ENCODE results near the gene SLC1A5.
"Not testable (repeated sequence)": the region's sequence is repeated elsewhere in the genome, so short reads cannot be mapped to it uniquely, and the experiment has no call there.

SLC1A5 gene

DNA sequence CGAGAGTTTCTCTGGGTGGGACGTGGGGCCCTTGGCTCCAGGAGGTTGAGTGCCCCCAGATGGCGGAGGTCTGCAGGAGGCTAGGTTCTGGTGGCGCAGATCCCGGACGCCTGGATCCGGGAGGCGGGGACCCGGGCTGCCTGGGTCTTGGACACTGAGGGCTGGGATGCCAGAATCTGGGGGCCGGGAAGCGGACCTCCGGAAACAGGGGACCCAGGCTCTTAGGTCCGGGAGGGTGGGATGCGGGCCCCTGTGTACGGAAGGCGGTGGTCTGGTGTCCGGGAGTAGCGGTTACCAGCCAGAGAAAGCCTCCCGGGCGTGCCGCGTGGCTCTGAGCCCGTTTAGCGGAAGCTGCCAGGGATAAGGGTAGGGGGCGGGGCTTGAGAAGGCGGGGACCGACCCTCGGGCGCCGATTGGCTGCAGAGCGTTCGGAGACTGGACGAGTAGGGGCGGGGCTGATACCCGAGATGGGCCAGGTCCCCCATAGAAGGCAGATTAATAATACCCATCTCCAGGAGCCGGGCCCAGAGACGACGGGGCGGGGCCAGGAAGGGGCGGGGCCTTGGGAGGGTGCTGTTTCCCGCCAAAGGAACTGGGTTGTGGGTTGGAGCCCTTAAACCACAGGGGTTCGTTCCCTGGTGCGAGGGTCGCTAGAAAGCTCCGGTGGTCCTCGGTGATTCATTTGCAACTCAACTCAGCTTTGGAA is at the start of gene SLC1A5:
TSS of gene SLC1A5 (minus strand) at position 333 of the 706 bp plus-strand sequence. CDS start 629 bp downstream, outside the sequence.
- peak; percentile 85 to 98 (median 93) for DNase-seq

DNA sequence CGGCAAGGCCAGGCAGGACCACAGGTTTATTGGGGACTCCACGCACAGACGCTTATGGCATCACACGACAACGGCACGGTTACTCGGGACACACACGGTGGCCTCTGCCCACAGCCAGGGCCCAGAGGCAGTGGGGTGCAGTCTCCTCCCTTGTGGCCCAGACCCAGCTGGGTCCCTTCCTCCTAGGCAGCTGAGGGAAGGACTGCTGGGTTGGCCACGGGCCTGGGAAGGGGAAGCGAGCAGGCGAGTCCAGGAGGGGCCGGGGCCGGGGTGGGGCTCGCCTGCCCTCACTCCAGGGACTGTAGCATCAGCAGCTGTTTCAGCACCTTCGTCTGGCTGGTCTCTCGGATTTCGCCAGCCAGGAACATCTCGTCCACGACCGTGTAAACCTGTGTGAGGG is 49.8 kb upstream of the SLC1A5 start:
- no peak for DNase-seq

DNA sequence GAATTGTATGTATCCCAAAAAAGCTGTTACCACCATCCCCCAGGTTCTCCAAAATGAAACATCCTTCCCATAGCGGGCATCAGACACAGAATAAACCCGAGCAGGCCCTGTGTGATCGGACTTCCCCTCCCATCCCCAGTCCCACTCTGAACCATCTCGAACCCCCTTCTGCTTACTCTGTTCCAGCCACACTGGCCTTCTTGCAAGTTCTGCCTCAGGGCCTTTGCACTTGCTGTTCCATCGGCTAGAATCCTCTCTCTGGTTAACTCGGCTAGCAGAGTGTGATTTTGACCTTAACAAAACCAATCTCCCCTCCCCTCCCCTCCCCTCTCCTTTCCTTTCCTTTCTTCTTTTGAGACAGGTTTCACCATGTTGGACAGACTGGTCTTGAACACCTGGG is 46.6 kb upstream of the SLC1A5 start:
- no peak for DNase-seq

DNA sequence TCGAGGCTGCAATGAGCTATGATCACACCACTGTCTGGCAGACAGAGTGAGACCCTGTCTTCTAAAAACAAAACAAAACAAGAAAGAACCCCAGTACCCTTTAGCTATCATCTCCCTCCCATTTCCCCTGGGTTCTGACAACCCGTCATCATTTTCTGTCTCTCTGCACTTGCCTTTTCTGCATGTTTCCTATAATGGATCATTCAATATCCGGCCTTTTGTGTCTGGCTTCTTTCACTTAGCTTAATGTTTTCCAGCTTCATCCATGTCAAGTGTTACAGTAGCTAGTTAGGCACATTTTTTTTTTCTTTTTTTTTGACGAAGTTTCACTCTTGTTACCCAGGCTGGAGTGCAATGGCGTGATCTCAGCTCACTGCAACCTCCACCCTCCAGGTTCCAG is 45.7 kb upstream of the SLC1A5 start:
- no peak for DNase-seq

DNA sequence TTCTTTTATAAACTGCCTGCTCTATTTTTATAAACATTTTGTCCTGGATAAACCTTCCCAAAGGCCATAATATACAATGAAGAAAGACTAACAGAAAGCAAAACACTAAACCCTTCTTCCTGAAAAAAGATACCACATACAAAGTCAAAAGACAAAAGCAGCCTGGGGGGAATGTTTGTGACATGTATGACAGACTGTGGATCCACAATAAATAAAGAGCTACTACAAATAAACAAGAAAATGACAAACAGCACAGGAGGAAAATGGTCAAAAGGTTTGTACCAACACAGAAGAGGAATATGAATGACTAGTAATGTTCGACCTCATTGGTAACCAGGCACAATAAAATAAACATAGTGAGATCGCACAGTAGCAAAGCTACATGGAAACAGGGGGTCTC is 42.5 kb upstream of the SLC1A5 start:
- DNase-seq: no peak

DNA sequence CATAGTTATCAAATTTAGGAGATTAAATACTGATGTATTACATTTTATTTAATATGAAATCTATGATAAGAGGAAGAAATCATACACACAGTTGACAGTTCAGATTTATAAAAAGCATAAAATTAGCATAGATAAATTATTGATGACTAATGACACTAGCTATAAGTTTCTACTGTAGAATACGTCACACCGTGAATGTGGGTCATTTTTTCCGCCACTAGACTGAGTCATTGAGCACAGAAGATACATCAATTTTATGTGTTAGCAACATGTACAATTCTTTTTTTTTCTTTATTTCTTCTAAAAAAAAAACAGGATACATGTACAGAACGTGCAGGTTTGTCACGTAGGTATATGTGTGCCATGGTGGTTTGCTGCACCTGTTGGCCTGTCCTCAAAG is 40.1 kb upstream of the SLC1A5 start:
- DNase-seq: no peak

DNA sequence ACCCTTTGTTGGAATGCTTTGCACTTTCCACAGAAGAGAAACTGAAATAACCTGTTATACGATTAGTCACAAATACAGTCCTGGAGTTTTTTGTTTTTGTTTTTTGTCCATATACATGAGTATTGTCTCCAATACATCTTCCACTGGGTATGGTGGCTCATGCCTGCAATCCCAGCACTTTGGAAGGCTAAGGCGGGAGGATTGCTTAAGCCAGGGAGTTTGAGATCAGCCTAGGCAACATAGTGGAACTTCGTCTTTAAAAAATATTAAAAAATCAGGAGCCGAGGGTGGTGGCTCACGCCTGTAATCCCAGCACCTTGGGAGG is 37.3 kb upstream of the SLC1A5 start:
- no peak for DNase-seq

DNA sequence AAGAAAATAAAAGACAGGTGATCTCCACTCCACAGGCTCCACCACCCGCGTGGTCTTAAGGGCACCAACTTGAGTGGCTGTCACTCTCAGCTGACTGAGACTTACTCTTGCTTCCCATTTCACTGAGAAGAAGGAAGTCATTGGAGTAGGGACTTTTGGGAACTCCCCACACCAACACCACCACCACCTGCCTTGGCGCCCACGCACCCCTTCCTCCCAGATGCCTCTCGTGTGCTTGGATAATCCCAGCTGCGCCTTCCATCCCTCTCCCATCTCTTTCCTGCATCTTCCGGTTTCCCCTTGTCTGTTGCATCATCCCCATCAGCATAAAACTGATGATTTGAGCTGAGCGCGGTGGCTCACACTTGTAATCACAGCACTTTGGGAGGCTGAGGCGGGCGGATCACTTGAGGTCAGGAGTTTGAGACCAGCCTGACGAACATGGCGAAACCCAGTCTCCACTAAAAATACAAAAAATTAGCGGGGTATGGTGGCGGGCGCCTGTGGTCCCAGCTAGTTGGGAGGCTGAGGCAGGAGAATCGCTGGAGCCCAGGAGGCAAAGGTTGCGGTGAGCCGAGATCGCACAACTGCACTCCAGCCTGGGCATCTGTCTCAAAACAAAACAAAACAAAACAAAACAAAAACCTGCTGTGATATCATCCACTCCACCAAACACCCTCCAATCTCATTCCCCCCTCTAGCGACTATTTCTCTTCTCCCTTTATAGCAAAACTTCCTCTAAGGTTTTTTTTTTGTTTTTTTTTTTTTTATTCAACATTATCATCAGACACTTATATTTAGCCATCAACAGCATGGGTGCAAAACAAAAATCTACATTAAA is 36.7 kb upstream of the SLC1A5 start:
- DNase-seq: no peak

DNA sequence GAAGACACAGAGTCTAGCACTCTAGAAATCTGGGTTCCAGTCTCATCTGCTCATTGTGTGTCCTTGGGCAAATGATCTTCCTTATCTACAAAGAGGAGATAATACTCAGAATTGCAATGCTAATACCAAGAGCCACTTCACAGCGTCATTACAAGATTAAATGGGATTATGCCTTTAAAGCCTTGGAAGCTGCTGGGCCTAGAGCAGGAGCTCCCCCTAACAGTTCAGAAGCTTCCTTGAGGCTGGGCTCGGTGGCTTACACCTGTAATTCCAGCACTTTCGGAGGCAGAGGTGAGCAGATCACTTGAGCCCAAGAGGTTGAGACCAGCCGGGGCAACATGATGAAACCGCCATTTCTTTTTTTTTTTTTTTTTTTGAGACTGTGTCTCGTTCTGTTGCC is 34.7 kb upstream of the SLC1A5 start:
- DNase-seq: no peak

DNA sequence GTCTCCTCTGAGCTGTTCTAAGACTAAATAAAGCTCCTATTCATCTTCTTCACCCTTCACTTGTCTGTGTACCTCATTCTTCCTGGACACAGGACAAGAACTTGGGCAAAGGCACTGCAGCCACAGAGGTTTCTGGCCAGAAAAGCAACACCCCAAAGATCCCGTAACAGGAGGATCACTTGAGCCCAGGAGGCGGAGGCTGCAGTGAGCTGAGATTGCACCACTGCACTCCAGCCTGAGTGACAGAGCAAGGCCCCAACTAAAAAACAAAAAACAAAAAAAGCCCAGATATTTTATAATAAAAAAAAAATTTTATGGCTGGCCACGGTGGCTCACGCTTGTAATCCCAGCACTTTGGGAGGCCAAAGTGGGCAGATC is 34.0 kb upstream of the SLC1A5 start:
- not testable (repeated sequence) for DNase-seq

DNA sequence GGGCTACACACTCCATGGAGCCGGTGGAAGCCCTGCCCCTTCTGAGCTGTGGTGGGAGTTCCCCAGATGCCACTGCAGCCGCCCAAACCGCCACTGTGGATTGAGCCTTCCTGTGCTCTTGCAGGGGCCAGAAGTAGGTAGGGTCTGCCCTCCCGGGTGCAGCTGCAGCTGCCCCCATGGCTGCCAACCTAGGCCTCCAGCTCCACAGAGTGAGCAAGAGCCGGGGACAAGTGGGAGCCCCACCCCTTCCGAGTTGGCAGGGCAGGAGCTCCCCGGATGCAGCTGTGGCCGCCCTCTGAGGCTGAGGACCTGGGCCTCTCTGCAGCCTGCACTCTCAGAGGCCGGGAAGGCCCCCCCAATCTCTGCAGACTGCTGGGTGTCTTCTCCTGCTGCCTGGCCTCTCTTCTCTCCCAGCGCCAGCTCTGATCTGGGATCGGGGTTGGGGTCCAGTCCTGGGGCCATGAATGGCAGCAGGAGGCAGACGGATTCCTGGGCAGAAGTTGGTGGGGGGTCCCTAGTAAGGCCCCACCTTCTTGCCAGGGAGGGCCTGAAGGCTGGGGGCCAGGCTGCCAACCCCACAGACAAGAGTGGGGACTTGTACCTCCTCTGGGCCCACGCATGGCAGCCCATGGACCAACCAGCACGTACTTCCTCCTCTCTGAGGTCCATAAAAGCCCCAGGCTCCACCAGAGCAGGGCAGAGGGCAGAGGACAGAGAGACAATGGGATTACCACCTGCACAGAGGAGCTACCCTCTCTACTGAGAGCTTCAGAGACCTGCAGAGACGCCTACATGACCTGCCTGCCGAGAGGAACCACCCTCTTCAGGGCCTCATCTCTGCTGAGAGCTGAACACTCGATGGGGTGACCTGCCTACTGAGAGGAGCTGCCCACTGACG is 33.4 kb upstream of the SLC1A5 start:
- DNase-seq: no peak

DNA sequence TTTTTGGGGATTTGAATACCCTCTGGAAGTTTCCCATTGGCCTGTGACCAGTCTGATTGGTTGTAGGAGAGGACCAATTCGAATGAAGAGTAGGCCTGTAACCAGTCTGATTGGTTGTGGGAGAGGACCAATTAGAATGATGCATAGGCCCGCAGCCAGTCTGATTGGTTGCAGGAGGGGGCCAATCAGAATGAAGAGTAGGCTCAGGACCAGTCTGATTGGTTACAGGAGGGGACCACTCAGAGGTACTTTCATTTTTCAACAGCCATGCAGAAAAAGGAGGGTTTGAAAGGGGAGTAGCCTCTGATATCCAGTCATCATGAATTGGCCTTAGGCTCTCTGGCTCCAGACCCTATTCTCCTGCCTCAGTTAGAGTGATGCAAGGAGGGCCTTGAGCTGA is 30.4 kb upstream of the SLC1A5 start:
- DNase-seq: no peak

DNA sequence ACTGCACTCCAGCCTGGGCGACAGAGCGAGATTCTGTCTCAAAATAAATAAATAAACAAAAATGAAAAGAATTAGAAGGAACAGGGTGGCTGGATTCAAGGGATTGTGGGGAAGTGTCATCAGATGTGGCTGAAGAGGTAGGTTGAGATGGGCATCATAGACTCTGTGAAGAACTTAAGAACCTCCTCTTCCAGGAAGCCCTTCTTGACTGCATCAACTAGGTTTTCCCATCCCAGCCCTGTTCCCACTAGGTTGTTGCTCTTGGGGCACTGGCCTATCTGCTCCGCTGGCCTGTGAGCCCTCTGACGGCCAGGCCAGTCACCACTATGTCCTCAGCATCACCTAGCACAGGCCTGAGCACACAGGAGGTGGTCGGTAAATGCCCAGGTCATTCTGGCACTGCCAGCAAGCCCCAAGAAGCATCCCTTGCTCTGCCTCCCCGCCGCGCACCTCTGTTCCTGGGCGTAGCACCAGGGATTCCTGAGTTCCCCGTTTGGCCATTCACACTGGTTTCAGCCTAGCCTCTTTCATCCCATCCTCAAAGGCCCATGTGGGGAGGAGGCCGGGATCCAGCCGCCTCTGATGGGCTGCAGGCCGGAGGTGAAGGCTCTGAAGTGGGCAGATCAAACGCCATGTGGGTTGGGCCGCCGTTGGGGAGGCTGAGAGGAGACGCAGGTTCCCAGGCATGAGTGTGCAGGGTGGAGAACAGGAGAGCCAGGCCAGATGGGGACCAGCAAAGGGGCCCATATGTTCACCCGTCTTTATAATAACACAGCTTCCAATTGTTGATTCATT is 27.6 kb upstream of the SLC1A5 start:
- DNase-seq: no peak

DNA sequence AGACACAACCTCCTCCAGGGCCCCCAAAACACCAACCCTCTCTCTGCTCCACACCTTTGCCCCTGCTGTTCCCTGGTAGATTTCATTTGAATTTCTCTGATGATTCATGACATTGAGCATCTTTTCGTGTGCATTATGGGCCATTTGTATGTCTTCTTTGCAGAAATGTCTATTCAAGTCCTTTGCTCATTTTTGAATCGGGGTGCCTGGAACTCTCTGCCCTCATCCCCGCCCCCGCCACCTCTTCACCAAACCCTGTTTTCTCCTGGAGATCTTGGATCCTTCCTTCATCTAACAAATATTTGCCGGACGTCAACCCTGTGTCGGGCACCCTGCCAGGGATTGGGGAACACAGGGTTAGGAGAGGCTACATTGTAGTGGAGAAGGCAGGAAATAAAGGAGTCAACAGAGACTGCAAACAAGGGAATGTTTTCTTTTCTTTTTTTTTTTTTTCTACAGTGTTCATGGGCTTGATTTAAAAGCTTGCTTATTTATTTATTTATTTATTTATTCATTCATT is 25.5 kb upstream of the SLC1A5 start:
- DNase-seq: peak in 2 of 3 experiments; percentile 5 to 22

DNA sequence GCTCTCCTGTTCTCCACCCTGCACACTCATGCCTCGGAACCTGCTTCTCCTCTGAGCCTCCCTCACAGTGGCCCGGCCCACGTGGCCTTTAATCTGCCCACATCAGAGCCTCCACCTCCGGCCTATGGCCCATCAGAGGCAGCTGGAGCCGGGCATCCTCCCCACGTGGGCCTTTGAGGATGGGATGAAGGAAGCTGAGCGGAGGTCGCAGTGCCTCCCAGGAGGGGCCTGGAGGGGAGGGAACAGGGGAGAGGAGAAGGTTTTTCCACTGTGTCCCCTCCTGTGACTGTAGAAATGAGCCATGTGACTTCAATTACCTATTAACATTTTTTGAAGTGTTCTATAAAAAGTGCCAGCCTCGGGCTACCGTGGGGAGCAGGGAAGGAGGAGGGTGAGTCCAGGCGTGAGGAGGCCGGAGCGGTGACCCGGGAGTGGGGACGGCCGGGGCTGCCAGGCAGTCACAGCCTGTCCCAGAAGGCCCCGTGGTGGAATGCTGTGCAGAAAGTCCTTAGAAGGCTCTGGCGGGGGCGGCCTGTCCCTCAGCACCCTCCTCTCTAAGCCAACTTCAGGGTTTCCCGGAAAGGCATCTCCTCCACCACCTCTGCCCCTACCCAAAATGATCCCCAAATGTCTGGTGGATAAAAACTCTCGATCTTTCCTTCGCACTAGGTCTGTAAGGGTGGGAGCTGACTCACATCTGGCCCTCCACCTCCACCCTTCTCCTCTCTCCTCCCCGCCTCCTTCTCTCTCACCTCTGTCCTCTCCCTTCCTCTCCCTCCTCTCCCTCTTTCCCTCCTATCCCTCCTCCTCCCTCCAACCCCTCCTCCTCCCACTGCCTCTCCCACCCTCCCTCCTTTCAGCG is 24.8 kb upstream of the SLC1A5 start:
- peak in 2 of 3 experiments; percentile 8 to 26 for DNase-seq

DNA sequence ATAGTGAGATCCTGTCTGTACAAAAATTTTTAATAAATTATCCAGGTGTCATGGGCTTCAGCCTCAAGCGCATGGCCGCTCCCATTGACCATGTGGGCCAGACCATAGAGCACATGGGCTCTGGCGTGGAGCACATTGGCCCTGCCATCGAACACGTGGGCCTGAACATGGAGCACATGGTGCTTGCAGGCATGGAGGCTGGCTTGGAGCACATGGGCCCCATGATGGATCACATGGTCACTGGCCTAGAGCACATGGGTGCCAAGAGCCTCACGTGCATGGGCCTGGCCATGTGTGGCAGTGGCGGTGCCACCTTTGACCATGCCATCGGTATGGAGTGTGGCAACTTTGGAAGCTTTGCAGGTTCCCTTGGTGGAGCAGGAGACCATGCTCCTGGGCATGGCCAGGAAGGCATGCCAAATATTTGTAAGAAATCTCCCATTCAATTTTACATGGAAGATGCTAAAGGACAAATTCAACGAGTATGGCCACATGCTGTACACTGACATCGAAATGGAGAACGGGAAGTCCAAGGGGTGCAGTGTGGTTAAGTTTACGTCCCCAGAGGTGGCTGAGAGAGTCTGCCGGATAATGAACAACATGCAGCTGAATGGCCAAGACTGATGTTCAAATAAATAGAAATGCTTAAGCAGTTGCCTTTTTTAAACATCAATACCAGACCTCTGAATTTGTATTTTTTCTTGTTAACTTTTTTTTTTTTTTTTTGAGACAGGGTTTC is 21.3 kb upstream of the SLC1A5 start:
- no peak for DNase-seq

DNA sequence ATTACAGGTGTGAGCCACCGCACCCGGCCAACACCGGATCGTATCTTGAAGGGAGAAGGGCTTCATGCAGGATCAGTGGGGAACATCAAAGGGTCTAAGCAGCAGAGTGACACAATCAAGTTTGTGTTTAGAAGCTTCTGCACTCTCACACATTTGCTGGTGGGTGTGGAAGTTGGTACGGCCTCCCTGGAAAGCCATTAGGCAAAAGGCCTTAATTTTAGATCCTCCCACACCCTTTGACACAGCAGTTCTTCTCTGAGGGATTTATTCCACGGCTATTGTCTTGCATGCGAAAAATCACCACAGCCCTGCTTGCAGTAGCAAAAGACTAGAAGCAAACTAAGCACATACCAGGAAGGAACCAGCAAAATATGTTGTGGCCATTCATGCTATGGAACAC is 18.3 kb upstream of the SLC1A5 start:
- no peak for DNase-seq

DNA sequence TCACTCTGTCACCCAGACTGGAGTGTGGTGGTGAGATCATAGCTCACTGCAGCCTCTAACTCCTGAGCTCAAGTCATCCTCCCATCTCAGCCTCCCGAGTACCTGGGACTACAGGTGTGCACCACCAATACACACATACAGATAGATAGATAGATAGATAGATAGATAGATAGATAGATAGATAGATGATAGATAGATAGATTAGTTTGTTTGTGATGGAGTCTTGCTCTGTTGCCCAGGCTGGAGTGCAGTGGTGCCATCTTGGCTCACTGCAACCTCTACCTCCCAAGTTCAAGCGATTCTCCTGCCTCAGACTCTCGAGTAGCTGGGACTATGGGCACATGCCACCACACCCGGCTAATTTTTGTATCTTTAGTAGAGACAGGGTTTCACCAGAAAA is 16.0 kb upstream of the SLC1A5 start:
- DNase-seq: not testable (repeated sequence)

DNA sequence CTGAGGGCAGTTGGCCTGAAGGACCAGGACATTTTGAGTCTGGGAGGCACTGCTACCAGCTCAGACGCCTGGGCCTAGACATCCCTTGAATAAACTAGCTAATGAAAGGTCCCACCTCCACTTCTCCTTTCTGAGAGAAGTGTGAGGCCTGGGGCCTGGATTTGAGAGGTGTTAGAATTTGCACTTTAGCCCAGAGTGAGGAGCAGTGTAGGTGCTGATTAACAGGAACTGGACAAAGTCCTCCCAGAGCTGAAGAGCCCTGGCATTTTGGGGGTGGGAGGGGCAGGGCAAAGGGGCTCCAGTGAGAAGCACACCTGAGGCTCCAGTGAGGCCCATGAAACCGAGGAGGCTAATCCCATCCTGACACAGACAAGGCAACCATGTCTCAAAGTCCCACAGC is 15.2 kb upstream of the SLC1A5 start:
- no peak for DNase-seq

DNA sequence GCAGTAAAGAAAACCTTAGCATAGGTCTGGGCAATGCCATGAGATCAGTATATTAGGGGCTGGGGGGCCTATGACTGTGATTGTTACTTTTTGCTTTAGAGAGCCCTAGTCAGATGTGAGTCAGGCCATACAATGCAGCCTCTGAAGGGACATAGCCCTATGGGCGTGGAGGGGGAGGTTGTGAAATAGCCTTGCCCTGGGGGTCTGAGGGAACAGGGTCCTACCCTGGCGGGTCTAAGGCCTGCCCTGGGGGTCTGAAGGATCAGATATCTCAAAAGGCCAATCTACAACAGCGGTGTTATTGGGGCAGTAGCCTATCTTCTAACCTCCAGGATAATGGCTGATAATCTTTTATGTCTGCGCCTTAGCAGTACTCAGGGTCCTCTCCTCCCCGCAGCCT is 13.8 kb upstream of the SLC1A5 start:
- DNase-seq: no peak

DNA sequence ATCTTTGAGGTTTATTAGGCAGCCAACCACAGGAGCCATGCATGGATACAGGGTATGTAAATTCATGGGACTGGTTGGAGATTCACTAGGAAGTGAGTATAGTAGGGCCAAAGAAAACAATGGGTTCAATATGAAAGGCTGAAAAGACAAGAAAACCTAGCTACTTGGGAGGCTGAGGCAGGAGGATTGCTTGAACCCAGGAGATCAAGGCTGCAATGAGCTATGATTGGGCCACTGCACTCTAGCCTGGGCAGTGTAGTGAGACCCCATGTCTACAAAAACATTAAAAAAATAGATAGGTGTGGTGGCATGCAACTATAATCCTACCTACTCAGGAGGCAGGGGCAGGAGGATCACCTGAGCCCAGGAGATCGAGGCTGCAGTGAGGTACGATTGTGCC is 10.3 kb upstream of the SLC1A5 start:
- no peak for DNase-seq

Measured in NCI-H1417 (cell line).